Measurements from ENCODE around the gene KRT31. TPM values are rescaled to one million over a fixed set of nuclear protein-coding genes. Genes with fewer than 3 reads are reported as not detected.

The KRT31 gene
- total RNA-seq, 1 experiment from 2014 or later: not detected

- ChIA-PET CTCF (no interaction called here), POLR2A (no interaction called here)
- Histone ChIP-seq H3K9me3 (ENCODE audit: control insufficient read depth, insufficient read depth, low read depth, low read length) (no peaks in the 10 kb centered on the region), H3K27ac (ENCODE audit: low read length) (no peak overlapping the region), H3K36me3 (ENCODE audit: control insufficient read depth, insufficient read depth, low read length) (no peaks in the 10 kb centered on the region), H3K4me3 (ENCODE audit: low read depth in 2 of 2, low read length in 2 of 2) (no peak overlapping the region), H3K4me1 (ENCODE audit: control insufficient read depth, insufficient read depth, low read length) (no peaks in the 10 kb centered on the region), H3K27me3 (ENCODE audit: control insufficient read depth, insufficient read depth, low read length) (no peaks in the 10 kb centered on the region)
- intact Hi-C loops (cut with micrococcal nuclease; ENCODE audit: unreplicated experiment) (no loop called here), in situ Hi-C loops (cut with HindIII; ENCODE audit: low pct_unique_long_range_greater_than_20kb, low sequenced_read_pairs) (no loop called here)
- TF ChIP-seq, protein P1, sequence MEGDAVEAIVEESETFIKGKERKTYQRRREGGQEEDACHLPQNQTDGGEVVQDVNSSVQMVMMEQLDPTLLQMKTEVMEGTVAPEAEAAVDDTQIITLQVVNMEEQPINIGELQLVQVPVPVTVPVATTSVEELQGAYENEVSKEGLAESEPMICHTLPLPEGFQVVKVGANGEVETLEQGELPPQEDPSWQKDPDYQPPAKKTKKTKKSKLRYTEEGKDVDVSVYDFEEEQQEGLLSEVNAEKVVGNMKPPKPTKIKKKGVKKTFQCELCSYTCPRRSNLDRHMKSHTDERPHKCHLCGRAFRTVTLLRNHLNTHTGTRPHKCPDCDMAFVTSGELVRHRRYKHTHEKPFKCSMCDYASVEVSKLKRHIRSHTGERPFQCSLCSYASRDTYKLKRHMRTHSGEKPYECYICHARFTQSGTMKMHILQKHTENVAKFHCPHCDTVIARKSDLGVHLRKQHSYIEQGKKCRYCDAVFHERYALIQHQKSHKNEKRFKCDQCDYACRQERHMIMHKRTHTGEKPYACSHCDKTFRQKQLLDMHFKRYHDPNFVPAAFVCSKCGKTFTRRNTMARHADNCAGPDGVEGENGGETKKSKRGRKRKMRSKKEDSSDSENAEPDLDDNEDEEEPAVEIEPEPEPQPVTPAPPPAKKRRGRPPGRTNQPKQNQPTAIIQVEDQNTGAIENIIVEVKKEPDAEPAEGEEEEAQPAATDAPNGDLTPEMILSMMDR (IDR thresholded peaks at IDR 0.05): no peak
- TF ChIP-seq TCF7L2 (IDR thresholded peaks at IDR 0.05; ENCODE audit: low read depth, low read length) (no peak), POLR2AphosphoS5 (IDR thresholded peaks at IDR 0.05; ENCODE audit: low read depth, low read length) (no peak), SIN3A (IDR thresholded peaks at IDR 0.05; ENCODE audit: borderline replicate concordance, insufficient read depth, low read depth, low read length) (no peak)
- TF ChIP-seq, protein P2, sequence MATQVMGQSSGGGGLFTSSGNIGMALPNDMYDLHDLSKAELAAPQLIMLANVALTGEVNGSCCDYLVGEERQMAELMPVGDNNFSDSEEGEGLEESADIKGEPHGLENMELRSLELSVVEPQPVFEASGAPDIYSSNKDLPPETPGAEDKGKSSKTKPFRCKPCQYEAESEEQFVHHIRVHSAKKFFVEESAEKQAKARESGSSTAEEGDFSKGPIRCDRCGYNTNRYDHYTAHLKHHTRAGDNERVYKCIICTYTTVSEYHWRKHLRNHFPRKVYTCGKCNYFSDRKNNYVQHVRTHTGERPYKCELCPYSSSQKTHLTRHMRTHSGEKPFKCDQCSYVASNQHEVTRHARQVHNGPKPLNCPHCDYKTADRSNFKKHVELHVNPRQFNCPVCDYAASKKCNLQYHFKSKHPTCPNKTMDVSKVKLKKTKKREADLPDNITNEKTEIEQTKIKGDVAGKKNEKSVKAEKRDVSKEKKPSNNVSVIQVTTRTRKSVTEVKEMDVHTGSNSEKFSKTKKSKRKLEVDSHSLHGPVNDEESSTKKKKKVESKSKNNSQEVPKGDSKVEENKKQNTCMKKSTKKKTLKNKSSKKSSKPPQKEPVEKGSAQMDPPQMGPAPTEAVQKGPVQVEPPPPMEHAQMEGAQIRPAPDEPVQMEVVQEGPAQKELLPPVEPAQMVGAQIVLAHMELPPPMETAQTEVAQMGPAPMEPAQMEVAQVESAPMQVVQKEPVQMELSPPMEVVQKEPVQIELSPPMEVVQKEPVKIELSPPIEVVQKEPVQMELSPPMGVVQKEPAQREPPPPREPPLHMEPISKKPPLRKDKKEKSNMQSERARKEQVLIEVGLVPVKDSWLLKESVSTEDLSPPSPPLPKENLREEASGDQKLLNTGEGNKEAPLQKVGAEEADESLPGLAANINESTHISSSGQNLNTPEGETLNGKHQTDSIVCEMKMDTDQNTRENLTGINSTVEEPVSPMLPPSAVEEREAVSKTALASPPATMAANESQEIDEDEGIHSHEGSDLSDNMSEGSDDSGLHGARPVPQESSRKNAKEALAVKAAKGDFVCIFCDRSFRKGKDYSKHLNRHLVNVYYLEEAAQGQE (IDR thresholded peaks at IDR 0.05; ENCODE audit: insufficient read depth in 1 of 2, low read depth in 2 of 2, low read length in 1 of 2): no peak
- BruUV-seq (replicated peaks): no TSS peak
- ATAC-seq (no peak), DNase-seq (ENCODE audit: low read depth, low spot score) (no peak)
These were observed 39.8 kb upstream of the KRT31 start for GRCh38 chr17:41437254-41437653.

DNA sequence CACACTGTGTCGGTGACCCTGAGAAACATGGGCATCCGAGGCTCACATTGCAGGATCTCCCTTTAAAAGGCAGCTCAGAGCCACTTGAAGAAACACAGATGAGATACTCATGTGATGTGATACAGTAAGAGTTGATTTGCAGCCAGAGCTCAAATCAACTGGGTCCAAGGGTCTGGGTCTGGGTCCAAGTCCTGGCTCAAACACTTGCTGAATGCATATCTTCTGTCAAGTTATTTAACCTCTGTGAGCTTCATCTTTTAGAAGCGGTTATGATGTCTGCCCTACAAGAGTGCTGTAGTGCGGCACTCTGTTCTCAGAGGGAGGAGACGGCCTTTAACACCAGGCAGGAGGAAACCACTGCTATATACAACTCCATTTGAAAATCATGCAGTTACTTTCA, 37.0 kb upstream of the KRT31 start:
- no TSS peak for BruUV-seq (replicated peaks)
- in situ Hi-C loops (cut with HindIII; ENCODE audit: low pct_unique_long_range_greater_than_20kb, low sequenced_read_pairs): no loop called here
- DNase-seq (ENCODE audit: low read depth, low spot score) (no peak), ATAC-seq (no peak)
- no peaks in the 10 kb centered on the region for H3K27me3 ChIP-seq (ENCODE audit: control insufficient read depth, insufficient read depth, low read length)
- intact Hi-C loops (cut with micrococcal nuclease; ENCODE audit: unreplicated experiment): no loop called here
- TF ChIP-seq, protein P2 (IDR thresholded peaks at IDR 0.05; ENCODE audit: insufficient read depth in 1 of 2, low read depth in 2 of 2, low read length in 1 of 2): no peak
- TF ChIP-seq, protein P1 (IDR thresholded peaks at IDR 0.05): no peak
- TF ChIP-seq TCF7L2 (IDR thresholded peaks at IDR 0.05; ENCODE audit: low read depth, low read length) (no peak), POLR2AphosphoS5 (IDR thresholded peaks at IDR 0.05; ENCODE audit: low read depth, low read length) (no peak), SIN3A (IDR thresholded peaks at IDR 0.05; ENCODE audit: borderline replicate concordance, insufficient read depth, low read depth, low read length) (no peak)
- no peak overlapping the region for H3K27ac ChIP-seq (ENCODE audit: low read length)
- H3K36me3 ChIP-seq (ENCODE audit: control insufficient read depth, insufficient read depth, low read length): no peaks in the 10 kb centered on the region
- ChIA-PET CTCF (no interaction called here), POLR2A (no interaction called here)
- H3K9me3 ChIP-seq (ENCODE audit: control insufficient read depth, insufficient read depth, low read depth, low read length): no peaks in the 10 kb centered on the region
- no peak overlapping the region for H3K4me3 ChIP-seq (ENCODE audit: low read depth in 2 of 2, low read length in 2 of 2)
- no peaks in the 10 kb centered on the region for H3K4me1 ChIP-seq (ENCODE audit: control insufficient read depth, insufficient read depth, low read length)

Data from Panc1 (cell line).